Pancreas (tissue), 10 donors: ENCODE results near the gene ANP32A. TPM values are rescaled to one million over a fixed set of nuclear protein-coding genes. Genes with fewer than 3 reads are reported as not detected.
"Not testable (repeated sequence)": the region's sequence is repeated elsewhere in the genome, so short reads cannot be mapped to it uniquely, and the experiment has no call there.

Experiments used
- ATAC-seq, 4 donors: fragments of 200-7000 bp; cut with Tn5 transposase; one replicate each; pipeline versions ENCODE4 v1.8.0 to v1.9.1; 2020; ENCODE audit warnings: mild to moderate bottlenecking in 4 of 4, moderate library complexity in 4 of 4
- DNase-seq, 6 donors: peaks; one replicate each; pipeline ENCODE4 v3.0.0-alpha.2; 2020
- FAIRE-seq: peaks from 2 replicates; lab custom pipeline; 2012; peaks lifted over from hg19 to GRCh38; lab: Jason Lieb, UNC
- H3K27ac ChIP-seq, 4 donors: fragments of 200-600 bp; sonication (generic); 1 replicate in 3 of 4; 2 replicates in 1 of 4; pipeline versions ENCODE4 v1.5.0 to v1.8.0; 2020
- H3K27me3 ChIP-seq, 4 donors: fragments of 200-600 bp; one replicate each; pipeline ENCODE4 v1.8.0; 2021
- H3K36me3 ChIP-seq, 3 donors: fragments of 200-600 bp; sonication (generic) in 1 of 3; one replicate each; pipeline versions ENCODE4 v1.5.0 to v1.8.0; 2020 to 2021
- H3K4me1 ChIP-seq, 3 donors: fragments of 200-600 bp; one replicate each; pipeline ENCODE4 v1.8.0; 2021
- H3K4me3 ChIP-seq, 4 donors: fragments of 200-600 bp; sonication (generic) in 2 of 4; one replicate each; pipeline versions ENCODE4 v1.5.0 to v1.8.0; 2020 to 2021
- H3K9me3 ChIP-seq, 4 donors: fragments of 200-600 bp; one replicate each; pipeline ENCODE4 v1.8.0; 2021
- WGBS, 2 donors: extraction: QIAGEN DNeasy Blood & Tissue Kit; methylation state at CpG; one replicate each; pipeline ENCODE4 v1.1.7; 2013; 5-methylcytosine and 5-hydroxymethylcytosine counted together
- intact Hi-C, 3 donors: fragments of 100-400 bp; cut with DNase I; formaldehyde crosslinking; loops; one replicate each; pipeline versions ENCODE4 v1.11.1 to v1.14.2; 2022
- polyA plus RNA-seq, 2 donors: library from polyadenylated mRNA; stranded (reverse); fragments of 200-250 nt; gene quantifications; one replicate each; pipeline ENCODE4 v1.2.3, GENCODE V29; 2013
- total RNA-seq, 6 donors: library from RNA; stranded (reverse); fragmentation: NEBNext Ultra II Directional in 4 of 6; extraction: Animal tissue kit (Norgen Biotek cat#: 25700) in 4 of 6; gene quantifications; one replicate each; pipeline versions ENCODE4 v1.2.1 to v1.2.4, GENCODE V29; 2021 to 2023
- TF ChIP-seq, protein P1 (sequence below), 4 donors: fragments of 200-600 bp; sonication (generic) in 3 of 4; IDR thresholded peaks; one replicate each; pipeline versions ENCODE4 v1.5.0 to v1.8.0; 2021; ENCODE audit warnings: antibody characterized with exemption in 4 of 4
- donor health status: healthy with polysubstance abuse.
- donor health status: DM: no; HTN: no; CAD: no; lungs with moderate emphysema.
- donor health status: DM: no; HTN: no; CAD: no.
- donor health status: control.
- donor health status: control.
- donor health status: Bipolar disorder and iron deficiency.
- donor health status: DM: yes; HTN: yes; CAD: no.
- donor health status: DM: no; HTN: no; CAD: no.
- donor health status: DM: no; HTN: no; CAD: no.
- donor health status: DM: yes; HTN: yes; CAD: no.

The ANP32A gene
- total RNA-seq = 10 to 100 TPM; 26.9 to 64.3 (median 41.4) TPM
- polyA plus RNA-seq = 10 to 100 TPM; 26.0 to 42.3 TPM

DNA sequence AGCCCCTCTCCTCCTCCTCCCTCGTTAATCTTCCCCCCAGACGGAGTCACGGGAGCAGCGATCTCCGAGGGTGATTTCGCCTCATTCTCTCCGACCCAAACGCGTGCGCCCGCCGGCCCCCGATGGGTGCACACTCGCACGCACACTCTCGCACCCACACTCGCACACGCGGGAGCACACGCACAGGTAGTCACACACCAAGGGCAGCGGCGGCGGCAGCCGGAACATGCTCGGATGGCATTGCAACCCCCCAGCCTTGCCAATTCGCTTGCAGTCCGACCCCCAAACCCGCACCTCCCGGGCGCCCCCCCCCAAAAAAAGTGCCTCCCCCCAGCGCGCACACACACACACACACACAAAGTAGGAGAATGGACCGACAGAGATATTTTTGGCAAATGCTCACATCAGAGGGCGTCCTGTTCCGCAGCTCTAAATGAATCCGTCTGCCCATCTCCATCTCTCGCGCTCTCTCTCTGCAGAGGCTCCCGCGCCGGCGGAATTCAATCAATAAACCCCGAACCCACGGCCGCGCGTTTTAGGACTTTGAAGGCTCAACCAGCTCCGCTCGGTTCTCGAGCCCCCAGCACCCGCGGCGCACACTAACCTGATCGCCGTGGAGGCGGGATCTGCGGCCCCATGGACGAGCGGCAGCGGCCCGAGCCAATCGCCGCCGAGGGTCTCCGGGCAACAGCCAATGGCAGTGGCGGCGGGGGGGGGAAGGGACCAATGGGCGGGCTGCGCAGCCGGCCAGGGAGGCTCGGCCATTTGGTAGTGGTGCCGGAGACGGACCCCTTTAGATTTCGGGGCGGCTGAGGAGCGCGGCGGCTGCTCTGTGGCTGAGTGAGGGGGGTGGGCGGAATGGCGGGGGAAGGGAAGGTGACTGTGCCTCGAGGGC, at the start of gene ANP32A:
Gene ANP32A, minus strand, starts transcription at position 601 of the 895 bp plus-strand sequence. Its CDS starts 144 bp downstream, at position 457.
- Histone ChIP-seq H3K27me3 (no peaks in the 10 kb centered on the region), H3K4me1 (peaks cover 18 to 20% (median 20%) of the 10 kb centered on the region in 3 donors), H3K9me3 (no peaks in the 10 kb centered on the region), H3K27ac (peak within 1 kb of the TSS; percentile 98 to 100 (median 99)), H3K4me3 (peak within 1 kb of the TSS; percentile 71 to 90 (median 86)), H3K36me3 (no peaks in the 10 kb centered on the region)
- ATAC-seq (peak; percentile 66 to 82 (median 80)), DNase-seq (peak; percentile 96 to 98 (median 96)), FAIRE-seq (no peak)
- intact Hi-C loops = loop anchor here in 1 of 3 donors (5.0 kb wide), 1 partner anchor 33 kb away; no protein-coding TSS in a partner anchor
- TF ChIP-seq, protein P1, sequence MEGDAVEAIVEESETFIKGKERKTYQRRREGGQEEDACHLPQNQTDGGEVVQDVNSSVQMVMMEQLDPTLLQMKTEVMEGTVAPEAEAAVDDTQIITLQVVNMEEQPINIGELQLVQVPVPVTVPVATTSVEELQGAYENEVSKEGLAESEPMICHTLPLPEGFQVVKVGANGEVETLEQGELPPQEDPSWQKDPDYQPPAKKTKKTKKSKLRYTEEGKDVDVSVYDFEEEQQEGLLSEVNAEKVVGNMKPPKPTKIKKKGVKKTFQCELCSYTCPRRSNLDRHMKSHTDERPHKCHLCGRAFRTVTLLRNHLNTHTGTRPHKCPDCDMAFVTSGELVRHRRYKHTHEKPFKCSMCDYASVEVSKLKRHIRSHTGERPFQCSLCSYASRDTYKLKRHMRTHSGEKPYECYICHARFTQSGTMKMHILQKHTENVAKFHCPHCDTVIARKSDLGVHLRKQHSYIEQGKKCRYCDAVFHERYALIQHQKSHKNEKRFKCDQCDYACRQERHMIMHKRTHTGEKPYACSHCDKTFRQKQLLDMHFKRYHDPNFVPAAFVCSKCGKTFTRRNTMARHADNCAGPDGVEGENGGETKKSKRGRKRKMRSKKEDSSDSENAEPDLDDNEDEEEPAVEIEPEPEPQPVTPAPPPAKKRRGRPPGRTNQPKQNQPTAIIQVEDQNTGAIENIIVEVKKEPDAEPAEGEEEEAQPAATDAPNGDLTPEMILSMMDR (IDR thresholded peaks at IDR 0.05) = no peak
- WGBS, 2 donors = 0 to 1% methylated on average over 74 to 81 of the region's 81 CpGs

GRCh38 chr15:68868296-68868695, 47.6 kb upstream of the ANP32A start:
- DNase-seq = no peak
- FAIRE-seq = no peak
- no peak for ATAC-seq
- no peak overlapping the region for H3K4me3 ChIP-seq
- no peaks in the 10 kb centered on the region for H3K4me1 ChIP-seq
- H3K9me3 ChIP-seq = no peaks in the 10 kb centered on the region
- 77 to 83% methylated on average over 2 of the region's 2 CpGs for WGBS, 2 donors
- TF ChIP-seq, protein P1 (IDR thresholded peaks at IDR 0.05) = no peak
- intact Hi-C loops = no loop called here
- H3K27me3 ChIP-seq = peaks cover 0 to 4% (median 0%) of the 10 kb centered on the region in 4 donors
- H3K36me3 ChIP-seq = no peaks in the 10 kb centered on the region
- H3K27ac ChIP-seq = no peak overlapping the region

- Histone ChIP-seq H3K9me3 (no peaks in the 10 kb centered on the region), H3K36me3 (no peaks in the 10 kb centered on the region), H3K4me1 (no peaks in the 10 kb centered on the region), H3K27me3 (peaks cover 0 to 4% (median 0%) of the 10 kb centered on the region in 4 donors), H3K4me3 (no peak overlapping the region), H3K27ac (no peak overlapping the region)
- FAIRE-seq (no peak), ATAC-seq (no peak), DNase-seq (no peak)
- TF ChIP-seq, protein P1 (IDR thresholded peaks at IDR 0.05) = no peak
- intact Hi-C loops = no loop called here
Measured at GRCh38 chr15:68862415-68862814, 41.7 kb upstream of the ANP32A start.

DNA sequence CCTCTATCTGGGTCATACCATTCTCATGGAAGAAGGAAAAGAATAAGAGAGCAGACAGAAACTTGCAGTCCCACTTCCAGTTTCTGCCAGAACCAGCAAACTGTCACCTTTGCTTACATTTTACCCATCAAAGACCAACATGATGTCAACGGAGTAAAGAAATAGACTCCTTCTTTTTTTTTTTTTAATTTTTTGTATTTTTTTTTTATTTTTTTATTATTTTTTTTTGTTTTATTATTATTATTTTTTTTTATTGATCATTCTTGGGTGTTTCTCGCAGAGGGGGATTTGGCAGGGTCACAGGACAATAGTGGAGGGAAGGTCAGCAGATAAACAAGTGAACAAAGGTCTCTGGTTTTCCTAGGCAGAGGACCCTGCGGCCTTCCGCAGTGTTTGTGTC, 38.0 kb upstream of the ANP32A start:
- H3K27me3 ChIP-seq, H3K27ac ChIP-seq, ATAC-seq, H3K4me3 ChIP-seq, FAIRE-seq, intact Hi-C loops, H3K4me1 ChIP-seq, H3K36me3 ChIP-seq, H3K9me3 ChIP-seq, DNase-seq: not testable (repeated sequence)
- 70 to 77% methylated on average over 2 of the region's 4 CpGs for WGBS, 2 donors

- H3K4me3 ChIP-seq, DNase-seq, ATAC-seq: not testable (repeated sequence)
Measured at GRCh38 chr15:68857443-68857842, 36.7 kb upstream of the ANP32A start.

More at GRCh38 chr15:68857443-68857842, 36.7 kb upstream of the ANP32A start:
- WGBS, 2 donors = 76 to 89% methylated on average over 5 of the region's 5 CpGs
- H3K9me3 ChIP-seq, H3K4me1 ChIP-seq, H3K27ac ChIP-seq, H3K36me3 ChIP-seq, H3K27me3 ChIP-seq, intact Hi-C loops, FAIRE-seq: not testable (repeated sequence)
